HL-60 (cell line): ENCODE results near the gene PDE8B.

ENCODE experiments used
- DNase-seq, 2 experiments: peaks; one replicate each; pipeline ENCODE4 v3.0.0-alpha.2; 2010 to 2020; ENCODE audit warnings: low read depth in 1 of 2, low spot score in 1 of 2
- H3K27ac ChIP-seq: fragments of 250-450 bp; sonication (Bioruptor Pico); replicated peaks from 2 replicates; pipeline ENCODE4 v1.5.1; 2020; ENCODE audit warnings: mild to moderate bottlenecking, moderate library complexity
- H3K27me3 ChIP-seq: fragments of 250-450 bp; sonication (Bioruptor Pico); 2 replicates; pipeline ENCODE4 v1.5.1; 2021; ENCODE audit warnings: mild to moderate bottlenecking, moderate library complexity; ENCODE audit not compliant: insufficient read depth, poor library complexity, severe bottlenecking
- H3K4me3 ChIP-seq: replicated peaks from 2 replicates; pipeline ENCODE4 v1.5.1; 2011; ENCODE audit warnings: mild to moderate bottlenecking, control low read depth, low read length; ENCODE audit not compliant: insufficient read depth
- GABPA ChIP-seq: IDR thresholded peaks from 2 replicates; pipeline ENCODE4 v1.6.1; 2012; ENCODE audit warnings: low read depth
- POLR2AphosphoS5 ChIP-seq: IDR thresholded peaks from 2 replicates; pipeline ENCODE4 v1.6.1; 2012; ENCODE audit warnings: low read depth
- SPI1 ChIP-seq: IDR thresholded peaks from 2 replicates; pipeline ENCODE4 v1.6.1; 2012; ENCODE audit warnings: low read depth, mild to moderate bottlenecking, borderline replicate concordance
- TF ChIP-seq, protein P1 (sequence below): IDR thresholded peaks from 2 replicates; pipeline ENCODE4 v1.6.1; 2012; ENCODE audit warnings: low read depth; ENCODE audit not compliant: insufficient replicate concordance
- TF ChIP-seq, protein P2 (sequence below): IDR thresholded peaks from one replicate; pipeline ENCODE4 v1.5.1; 2011; ENCODE audit warnings: low read length, control low read depth, inconsistent platforms; ENCODE audit not compliant: insufficient read depth

The PDE8B gene

DNA sequence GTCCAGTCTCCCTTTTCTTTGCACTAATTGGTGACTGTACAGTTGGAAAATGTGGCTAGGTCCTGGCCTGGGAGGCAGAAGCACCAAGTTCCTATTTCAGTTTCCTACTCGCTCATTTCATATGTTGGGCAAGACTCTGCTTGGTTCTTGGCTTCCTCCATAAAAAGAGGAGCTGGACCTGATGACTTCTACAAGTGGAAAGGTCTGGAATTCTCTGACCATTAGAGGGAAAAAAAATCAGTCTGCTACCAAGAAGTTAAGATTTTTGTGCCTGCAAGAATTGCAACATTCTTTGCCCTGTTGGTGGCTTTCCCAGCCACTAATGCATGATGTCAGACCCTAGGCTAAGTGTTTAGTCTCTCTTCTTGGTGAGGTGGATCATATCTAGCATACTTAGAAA is 190.2 kb downstream of the PDE8B start:
- DNase-seq, result peak in 1 of 2 experiments; percentile 9

DNA sequence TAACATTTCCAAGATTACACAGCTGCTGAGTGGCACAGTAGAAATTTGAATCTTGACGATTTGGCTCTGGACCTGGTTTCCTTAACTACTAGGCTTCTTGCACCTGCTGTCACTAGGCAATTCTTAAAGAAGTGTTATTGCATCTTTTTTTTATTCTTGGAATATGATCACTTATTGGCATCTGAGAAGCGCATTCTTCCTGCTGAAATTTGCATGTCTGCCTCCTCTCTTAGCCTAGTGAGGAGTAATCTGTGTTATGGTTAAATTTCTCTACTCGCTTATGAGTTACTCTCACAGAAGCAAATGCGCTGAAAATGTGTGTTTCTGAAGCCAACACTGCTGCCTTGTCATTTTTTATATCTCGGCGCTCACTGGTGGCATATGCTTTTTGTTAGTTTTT is 192.3 kb downstream of the PDE8B start:
- Histone ChIP-seq H3K4me3 (no peak overlapping the region), H3K27ac (no peak overlapping the region), H3K27me3 (no peaks in the 10 kb centered on the region)
- TF ChIP-seq GABPA (no peak), POLR2AphosphoS5 (no peak)
- no peak for DNase-seq

More for the DNA sequence above, 190.2 kb downstream of the PDE8B start:
- no peak overlapping the region for H3K4me3 ChIP-seq
- no peak overlapping the region for H3K27ac ChIP-seq
- no peak for TF ChIP-seq POLR2AphosphoS5
- TF ChIP-seq, protein P1, sequence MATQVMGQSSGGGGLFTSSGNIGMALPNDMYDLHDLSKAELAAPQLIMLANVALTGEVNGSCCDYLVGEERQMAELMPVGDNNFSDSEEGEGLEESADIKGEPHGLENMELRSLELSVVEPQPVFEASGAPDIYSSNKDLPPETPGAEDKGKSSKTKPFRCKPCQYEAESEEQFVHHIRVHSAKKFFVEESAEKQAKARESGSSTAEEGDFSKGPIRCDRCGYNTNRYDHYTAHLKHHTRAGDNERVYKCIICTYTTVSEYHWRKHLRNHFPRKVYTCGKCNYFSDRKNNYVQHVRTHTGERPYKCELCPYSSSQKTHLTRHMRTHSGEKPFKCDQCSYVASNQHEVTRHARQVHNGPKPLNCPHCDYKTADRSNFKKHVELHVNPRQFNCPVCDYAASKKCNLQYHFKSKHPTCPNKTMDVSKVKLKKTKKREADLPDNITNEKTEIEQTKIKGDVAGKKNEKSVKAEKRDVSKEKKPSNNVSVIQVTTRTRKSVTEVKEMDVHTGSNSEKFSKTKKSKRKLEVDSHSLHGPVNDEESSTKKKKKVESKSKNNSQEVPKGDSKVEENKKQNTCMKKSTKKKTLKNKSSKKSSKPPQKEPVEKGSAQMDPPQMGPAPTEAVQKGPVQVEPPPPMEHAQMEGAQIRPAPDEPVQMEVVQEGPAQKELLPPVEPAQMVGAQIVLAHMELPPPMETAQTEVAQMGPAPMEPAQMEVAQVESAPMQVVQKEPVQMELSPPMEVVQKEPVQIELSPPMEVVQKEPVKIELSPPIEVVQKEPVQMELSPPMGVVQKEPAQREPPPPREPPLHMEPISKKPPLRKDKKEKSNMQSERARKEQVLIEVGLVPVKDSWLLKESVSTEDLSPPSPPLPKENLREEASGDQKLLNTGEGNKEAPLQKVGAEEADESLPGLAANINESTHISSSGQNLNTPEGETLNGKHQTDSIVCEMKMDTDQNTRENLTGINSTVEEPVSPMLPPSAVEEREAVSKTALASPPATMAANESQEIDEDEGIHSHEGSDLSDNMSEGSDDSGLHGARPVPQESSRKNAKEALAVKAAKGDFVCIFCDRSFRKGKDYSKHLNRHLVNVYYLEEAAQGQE, result no peak
- TF ChIP-seq SPI1, result no peak
- TF ChIP-seq, protein P2, sequence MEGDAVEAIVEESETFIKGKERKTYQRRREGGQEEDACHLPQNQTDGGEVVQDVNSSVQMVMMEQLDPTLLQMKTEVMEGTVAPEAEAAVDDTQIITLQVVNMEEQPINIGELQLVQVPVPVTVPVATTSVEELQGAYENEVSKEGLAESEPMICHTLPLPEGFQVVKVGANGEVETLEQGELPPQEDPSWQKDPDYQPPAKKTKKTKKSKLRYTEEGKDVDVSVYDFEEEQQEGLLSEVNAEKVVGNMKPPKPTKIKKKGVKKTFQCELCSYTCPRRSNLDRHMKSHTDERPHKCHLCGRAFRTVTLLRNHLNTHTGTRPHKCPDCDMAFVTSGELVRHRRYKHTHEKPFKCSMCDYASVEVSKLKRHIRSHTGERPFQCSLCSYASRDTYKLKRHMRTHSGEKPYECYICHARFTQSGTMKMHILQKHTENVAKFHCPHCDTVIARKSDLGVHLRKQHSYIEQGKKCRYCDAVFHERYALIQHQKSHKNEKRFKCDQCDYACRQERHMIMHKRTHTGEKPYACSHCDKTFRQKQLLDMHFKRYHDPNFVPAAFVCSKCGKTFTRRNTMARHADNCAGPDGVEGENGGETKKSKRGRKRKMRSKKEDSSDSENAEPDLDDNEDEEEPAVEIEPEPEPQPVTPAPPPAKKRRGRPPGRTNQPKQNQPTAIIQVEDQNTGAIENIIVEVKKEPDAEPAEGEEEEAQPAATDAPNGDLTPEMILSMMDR, result no peak
- no peak for TF ChIP-seq GABPA
- H3K27me3 ChIP-seq, result no peaks in the 10 kb centered on the region

DNA sequence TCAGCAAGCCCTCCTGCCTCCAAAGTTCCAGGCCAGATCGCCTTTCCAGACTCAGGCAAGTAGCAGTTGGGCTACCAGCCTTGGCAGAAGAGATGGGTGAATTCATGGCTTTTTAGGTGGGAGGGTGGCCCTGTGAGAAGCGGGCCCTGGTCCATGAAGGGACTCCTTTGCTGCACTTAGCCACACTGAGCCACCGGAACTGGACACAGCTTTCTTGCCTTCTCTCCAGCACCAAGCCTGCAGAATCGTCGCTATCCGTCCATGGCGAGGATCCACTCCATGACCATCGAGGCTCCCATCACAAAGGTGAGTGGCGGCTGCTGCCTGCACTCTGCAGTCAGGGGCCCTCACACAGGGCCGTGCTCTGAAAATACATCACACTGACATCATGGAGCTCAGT is 196.7 kb downstream of the PDE8B start:
- H3K27ac ChIP-seq, result no peak overlapping the region
- DNase-seq, result no peak
- no peak overlapping the region for H3K4me3 ChIP-seq
- H3K27me3 ChIP-seq, result no peaks in the 10 kb centered on the region
- TF ChIP-seq POLR2AphosphoS5 (no peak), GABPA (no peak), SPI1 (no peak)
- TF ChIP-seq, protein P1, result no peak
- TF ChIP-seq, protein P2, result no peak

GRCh38 chr5:77409870-77410621 is 199.6 kb downstream of the PDE8B start:
- no peak overlapping the region for H3K4me3 ChIP-seq
- no peaks in the 10 kb centered on the region for H3K27me3 ChIP-seq
- no peak for TF ChIP-seq POLR2AphosphoS5
- TF ChIP-seq, protein P1, result no peak
- TF ChIP-seq SPI1, result no peak
- TF ChIP-seq, protein P2, result no peak
- no peak for TF ChIP-seq GABPA
- H3K27ac ChIP-seq, result no peak overlapping the region
- no peak for DNase-seq
